Astrocyte of the spinal cord (primary cell): ENCODE data around the gene LPAR3.

Experiments
- DNase-seq: peaks from one replicate; pipeline ENCODE4 v3.0.0; 2011; ENCODE audit warnings: low read depth, low spot score
- H3K4me3 ChIP-seq: 2 replicates; pipeline ENCODE4 v1.5.1; 2011; ENCODE audit warnings: low read depth, mild to moderate bottlenecking, low read length, moderate library complexity
- CTCF ChIP-seq: IDR thresholded peaks from 2 replicates; pipeline ENCODE4 v1.5.1; 2012; ENCODE audit warnings: low read depth, mild to moderate bottlenecking, low read length, inconsistent platforms
- in situ Hi-C: cut with HindIII; loops from 2 replicates; pipeline ENCODE4 v1.10.0; 2017; ENCODE audit warnings: low sequenced_read_pairs

Gene LPAR3

GRCh38 chr1:84855168-84855567 lies 37.8 kb downstream of the LPAR3 start:
- no peak for DNase-seq
- H3K4me3 ChIP-seq, result no peak overlapping the region
- in situ Hi-C loops, result no loop called here
- TF ChIP-seq CTCF, result no peak

- peak; percentile 42 for DNase-seq
- TF ChIP-seq CTCF, result no peak
- H3K4me3 ChIP-seq, result no peak overlapping the region
- in situ Hi-C loops, result no loop called here
These were observed 39.0 kb downstream of the LPAR3 start for GRCh38 chr1:84853741-84854721.

- in situ Hi-C loops, result no loop called here
- TF ChIP-seq CTCF, result no peak
These were observed 41.2 kb downstream of the LPAR3 start for GRCh38 chr1:84851839-84852238.

GRCh38 chr1:84849357-84849975 lies 43.5 kb downstream of the LPAR3 start:
- TF ChIP-seq CTCF, result no peak
- in situ Hi-C loops, result no loop called here
- DNase-seq, result no peak

More at GRCh38 chr1:84851839-84852238, 41.2 kb downstream of the LPAR3 start:
- H3K4me3 ChIP-seq, result no peak overlapping the region
- peak; percentile 75 for DNase-seq

GRCh38 chr1:84847253-84848250 lies 45.5 kb downstream of the LPAR3 start:
- H3K4me3 ChIP-seq, result no peak overlapping the region
- TF ChIP-seq CTCF, result no peak
- DNase-seq, result peak; percentile 96
- in situ Hi-C loops, result no loop called here

More at GRCh38 chr1:84849357-84849975, 43.5 kb downstream of the LPAR3 start:
- no peak overlapping the region for H3K4me3 ChIP-seq

- in situ Hi-C loops, result no loop called here
- TF ChIP-seq CTCF, result no peak
- H3K4me3 ChIP-seq, result no peak overlapping the region
- peak; percentile 17 for DNase-seq
These were observed 46.6 kb downstream of the LPAR3 start for GRCh38 chr1:84846387-84846786.
